ENCODE results near the gene ITGA1. TPM values are rescaled to one million over a fixed set of nuclear protein-coding genes. Genes with fewer than 3 reads are reported as not detected.

The ITGA1 gene
- total RNA-seq, 6 experiments from 2014 or later = 66.5 to 116 (median 82.1) TPM

DNA sequence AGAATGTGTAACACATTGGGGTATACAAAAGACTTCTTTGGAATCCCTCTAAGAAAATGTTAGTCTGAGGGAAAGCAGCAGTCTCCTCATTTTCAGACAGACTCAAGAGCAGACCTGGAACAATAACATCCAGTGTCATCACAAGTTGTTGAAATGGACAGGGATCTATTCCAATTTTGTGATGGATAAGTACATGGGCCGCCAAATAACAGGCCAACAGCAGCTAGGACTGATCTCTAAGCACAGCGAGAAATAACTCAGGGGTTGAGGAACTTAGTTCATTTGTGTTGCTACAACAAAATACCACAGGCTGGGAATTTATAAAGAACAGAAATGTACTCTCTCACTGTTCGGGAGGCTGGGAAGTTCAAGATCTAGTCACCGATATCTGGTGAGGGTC lies 193.8 kb downstream of the ITGA1 start:
- H3K27me3 ChIP-seq = no peaks in the 10 kb centered on the region
- H3K27ac ChIP-seq = no peak overlapping the region
- TF ChIP-seq POLR2A (IDR thresholded peaks at IDR 0.05) = no peak
- TF ChIP-seq, protein P1, sequence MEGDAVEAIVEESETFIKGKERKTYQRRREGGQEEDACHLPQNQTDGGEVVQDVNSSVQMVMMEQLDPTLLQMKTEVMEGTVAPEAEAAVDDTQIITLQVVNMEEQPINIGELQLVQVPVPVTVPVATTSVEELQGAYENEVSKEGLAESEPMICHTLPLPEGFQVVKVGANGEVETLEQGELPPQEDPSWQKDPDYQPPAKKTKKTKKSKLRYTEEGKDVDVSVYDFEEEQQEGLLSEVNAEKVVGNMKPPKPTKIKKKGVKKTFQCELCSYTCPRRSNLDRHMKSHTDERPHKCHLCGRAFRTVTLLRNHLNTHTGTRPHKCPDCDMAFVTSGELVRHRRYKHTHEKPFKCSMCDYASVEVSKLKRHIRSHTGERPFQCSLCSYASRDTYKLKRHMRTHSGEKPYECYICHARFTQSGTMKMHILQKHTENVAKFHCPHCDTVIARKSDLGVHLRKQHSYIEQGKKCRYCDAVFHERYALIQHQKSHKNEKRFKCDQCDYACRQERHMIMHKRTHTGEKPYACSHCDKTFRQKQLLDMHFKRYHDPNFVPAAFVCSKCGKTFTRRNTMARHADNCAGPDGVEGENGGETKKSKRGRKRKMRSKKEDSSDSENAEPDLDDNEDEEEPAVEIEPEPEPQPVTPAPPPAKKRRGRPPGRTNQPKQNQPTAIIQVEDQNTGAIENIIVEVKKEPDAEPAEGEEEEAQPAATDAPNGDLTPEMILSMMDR (IDR thresholded peaks at IDR 0.05) = no peak
- no peaks in the 10 kb centered on the region for H3K4me1 ChIP-seq
- H3K9me3 ChIP-seq = no peaks in the 10 kb centered on the region
- intact Hi-C loops (cut with DNase I) = no loop called here
- WGBS (ENCODE audit: insufficient coverage, low coverage, low lambda C conversion rate, missing lambda C conversion rate) = 78% methylated on average over 4 of the region's 4 CpGs
- ATAC-seq = no peak
- no peak overlapping the region for H3K4me3 ChIP-seq
- no peak for DNase-seq
- no peaks in the 10 kb centered on the region for H3K36me3 ChIP-seq

- Histone ChIP-seq H3K27me3 (no peaks in the 10 kb centered on the region), H3K36me3 (no peaks in the 10 kb centered on the region), H3K4me1 (peaks cover 0 to 3% (median 0%) of the 10 kb centered on the region in 4 donors), H3K4me3 (no peak overlapping the region), H3K9me3 (no peaks in the 10 kb centered on the region), H3K27ac (no peak overlapping the region)
- TF ChIP-seq, protein P1 (IDR thresholded peaks at IDR 0.05) = no peak
- no peak for TF ChIP-seq POLR2A (IDR thresholded peaks at IDR 0.05)
- DNase-seq (no peak), ATAC-seq (no peak)
- WGBS (ENCODE audit: insufficient coverage, low coverage, low lambda C conversion rate, missing lambda C conversion rate) = 39% methylated on average over 3 of the region's 3 CpGs
- intact Hi-C loops (cut with DNase I) = no loop called here
These were observed 196.3 kb downstream of the ITGA1 start for GRCh38 chr5:52983731-52984636.

- Histone ChIP-seq H3K27ac (no peak overlapping the region), H3K4me1 (peaks cover 0 to 10% (median 1%) of the 10 kb centered on the region in 4 donors), H3K36me3 (no peaks in the 10 kb centered on the region), H3K9me3 (no peaks in the 10 kb centered on the region), H3K27me3 (no peaks in the 10 kb centered on the region), H3K4me3 (no peak overlapping the region)
- ATAC-seq (no peak), DNase-seq (no peak)
- WGBS (ENCODE audit: insufficient coverage, low coverage, low lambda C conversion rate, missing lambda C conversion rate) = 83% methylated on average over 3 of the region's 3 CpGs
- intact Hi-C loops (cut with DNase I) = no loop called here
- TF ChIP-seq, protein P1 (IDR thresholded peaks at IDR 0.05) = no peak
These were observed 197.6 kb downstream of the ITGA1 start for GRCh38 chr5:52985306-52985705.

- no peak overlapping the region for H3K4me3 ChIP-seq
- no peaks in the 10 kb centered on the region for H3K27me3 ChIP-seq
- 54% methylated on average over 4 of the region's 4 CpGs for WGBS (ENCODE audit: insufficient coverage, low coverage, low lambda C conversion rate, missing lambda C conversion rate)
- no peaks in the 10 kb centered on the region for H3K36me3 ChIP-seq
- no peak for DNase-seq
- ATAC-seq = peak in 1 of 4 donors; percentile 24
- intact Hi-C loops (cut with DNase I) = no loop called here
- peaks cover 0 to 10% (median 1%) of the 10 kb centered on the region in 4 donors for H3K4me1 ChIP-seq
- H3K27ac ChIP-seq = no peak overlapping the region
- no peak for TF ChIP-seq POLR2A (IDR thresholded peaks at IDR 0.05)
- TF ChIP-seq, protein P1 (IDR thresholded peaks at IDR 0.05) = no peak
- H3K9me3 ChIP-seq = no peaks in the 10 kb centered on the region
These were observed 200.1 kb downstream of the ITGA1 start for GRCh38 chr5:52987711-52988331.
